Measurements from ENCODE around the gene SIRPB2. TPM values are rescaled to one million over a fixed set of nuclear protein-coding genes. Genes with fewer than 3 reads are reported as not detected.

Gene SIRPB2
- total RNA-seq, 4 donors from 2014 or later: 5.9 to 11.1 (median 8.3) TPM

DNA sequence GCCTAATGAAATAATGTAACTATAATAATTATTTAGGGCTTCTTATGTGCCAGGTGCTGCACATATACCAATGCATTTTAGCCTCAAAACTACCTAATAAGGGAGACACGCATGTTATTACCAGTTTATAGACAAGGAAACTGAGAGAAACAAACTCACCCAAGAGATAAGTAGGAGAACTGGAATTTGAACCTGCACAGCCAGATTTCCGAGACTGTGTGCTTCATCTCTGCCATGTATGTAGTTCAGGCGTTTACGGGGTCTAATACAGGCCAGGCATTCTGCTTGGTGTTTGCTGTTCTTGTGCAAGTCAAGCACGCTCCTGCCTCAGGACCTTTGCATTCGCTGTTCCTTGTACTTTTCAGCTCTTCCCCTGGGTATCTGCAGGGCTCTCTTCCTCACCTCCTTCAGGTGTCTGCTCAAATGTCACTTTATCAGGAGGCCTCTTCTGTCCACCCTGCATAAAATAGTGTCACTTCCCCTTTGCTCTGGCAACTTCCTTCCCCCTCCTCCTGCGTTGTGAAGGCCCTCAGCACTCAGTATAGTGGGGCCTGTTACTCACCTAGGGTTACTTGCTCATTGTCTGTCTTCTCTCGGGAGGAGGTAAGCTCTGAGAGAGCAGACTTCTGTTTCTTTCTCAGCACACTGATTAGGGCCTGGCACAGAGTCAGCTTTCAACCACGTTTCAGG lies 18.5 kb downstream of the SIRPB2 start:
- H3K4me1 ChIP-seq: peaks cover 0 to 11% (median 0%) of the 10 kb centered on the region in 3 donors
- ATAC-seq: no peak
- 79 to 86% methylated on average over 6 to 7 of the region's 9 CpGs for WGBS, 2 donors (ENCODE audit: low coverage in 1 of 2)
- H3K27me3 ChIP-seq: peaks cover 31% of the 10 kb centered on the region
- no peak overlapping the region for H3K4me3 ChIP-seq
- H3K9me3 ChIP-seq: no peaks in the 10 kb centered on the region
- TF ChIP-seq EP300 (IDR thresholded peaks at IDR 0.05) (no peak), POLR2A (IDR thresholded peaks at IDR 0.05) (no peak), POLR2AphosphoS5 (IDR thresholded peaks at IDR 0.05) (no peak)
- TF ChIP-seq, protein P1, sequence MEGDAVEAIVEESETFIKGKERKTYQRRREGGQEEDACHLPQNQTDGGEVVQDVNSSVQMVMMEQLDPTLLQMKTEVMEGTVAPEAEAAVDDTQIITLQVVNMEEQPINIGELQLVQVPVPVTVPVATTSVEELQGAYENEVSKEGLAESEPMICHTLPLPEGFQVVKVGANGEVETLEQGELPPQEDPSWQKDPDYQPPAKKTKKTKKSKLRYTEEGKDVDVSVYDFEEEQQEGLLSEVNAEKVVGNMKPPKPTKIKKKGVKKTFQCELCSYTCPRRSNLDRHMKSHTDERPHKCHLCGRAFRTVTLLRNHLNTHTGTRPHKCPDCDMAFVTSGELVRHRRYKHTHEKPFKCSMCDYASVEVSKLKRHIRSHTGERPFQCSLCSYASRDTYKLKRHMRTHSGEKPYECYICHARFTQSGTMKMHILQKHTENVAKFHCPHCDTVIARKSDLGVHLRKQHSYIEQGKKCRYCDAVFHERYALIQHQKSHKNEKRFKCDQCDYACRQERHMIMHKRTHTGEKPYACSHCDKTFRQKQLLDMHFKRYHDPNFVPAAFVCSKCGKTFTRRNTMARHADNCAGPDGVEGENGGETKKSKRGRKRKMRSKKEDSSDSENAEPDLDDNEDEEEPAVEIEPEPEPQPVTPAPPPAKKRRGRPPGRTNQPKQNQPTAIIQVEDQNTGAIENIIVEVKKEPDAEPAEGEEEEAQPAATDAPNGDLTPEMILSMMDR (IDR thresholded peaks at IDR 0.05): no peak
- H3K36me3 ChIP-seq: no peaks in the 10 kb centered on the region
- H3K27ac ChIP-seq: no peak overlapping the region

DNA sequence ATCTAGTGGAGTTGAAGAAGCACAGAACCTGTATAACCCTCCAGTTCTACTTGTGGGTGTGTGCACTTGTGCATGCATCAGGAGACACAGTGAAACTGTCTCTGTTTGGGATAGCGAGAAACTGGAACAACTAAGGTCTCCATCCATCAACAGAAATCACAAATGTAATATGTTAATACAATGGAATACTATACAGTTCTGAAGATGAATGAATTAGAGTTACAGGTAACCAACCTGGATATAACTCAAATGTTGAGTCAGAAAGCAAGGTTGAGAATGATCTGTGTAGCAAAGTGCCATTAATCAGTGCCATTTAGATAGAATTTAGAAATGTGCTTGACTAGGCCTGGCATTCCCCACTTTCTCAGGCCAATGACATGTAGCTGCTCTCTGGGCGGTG lies 20.0 kb downstream of the SIRPB2 start:
- 100% methylated on average over 1 to 2 of the region's 2 CpGs for WGBS, 2 donors (ENCODE audit: low coverage in 1 of 2)
- peaks cover 27% of the 10 kb centered on the region for H3K27me3 ChIP-seq
- no peak for ATAC-seq
- H3K4me3 ChIP-seq: no peak overlapping the region
- TF ChIP-seq POLR2AphosphoS5 (IDR thresholded peaks at IDR 0.05) (no peak), POLR2A (IDR thresholded peaks at IDR 0.05) (no peak), EP300 (IDR thresholded peaks at IDR 0.05) (no peak)
- TF ChIP-seq, protein P1 (IDR thresholded peaks at IDR 0.05): no peak
- H3K9me3 ChIP-seq: no peaks in the 10 kb centered on the region
- H3K4me1 ChIP-seq: peaks cover 0 to 19% (median 5%) of the 10 kb centered on the region in 3 donors
- H3K27ac ChIP-seq: no peak overlapping the region
- no peaks in the 10 kb centered on the region for H3K36me3 ChIP-seq

DNA sequence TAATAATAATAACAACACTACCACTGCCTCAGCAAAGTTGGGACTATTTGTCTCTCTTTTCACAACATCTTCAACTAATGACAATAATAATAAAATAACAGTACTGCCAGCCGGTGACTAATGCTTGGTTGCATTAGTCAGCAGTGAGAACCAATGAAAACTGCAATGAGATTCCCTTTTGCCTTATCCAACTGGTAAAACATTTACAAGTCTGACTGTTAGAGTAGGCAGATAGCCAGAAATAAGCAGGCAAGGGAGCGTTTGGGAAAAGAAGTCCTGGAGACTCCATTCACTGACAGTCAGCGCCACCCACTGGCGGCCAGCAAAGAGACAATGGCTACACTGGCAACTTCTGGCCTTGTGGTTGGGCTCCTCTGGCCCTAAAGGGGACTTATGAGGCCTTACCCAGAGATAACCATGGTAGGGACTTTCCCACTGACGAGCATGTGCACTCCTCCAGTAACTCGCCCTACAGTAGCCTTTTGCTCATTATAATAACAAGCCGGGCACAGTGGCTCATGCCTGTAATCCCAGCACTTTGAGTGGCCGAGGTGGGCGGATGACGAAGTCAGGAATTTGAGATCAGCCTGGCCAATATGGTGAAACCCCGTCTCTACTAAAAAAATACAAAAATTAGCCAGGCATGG lies 21.2 kb downstream of the SIRPB2 start:
- 13 to 37% methylated on average over 2 to 4 of the region's 11 CpGs for WGBS, 2 donors (ENCODE audit: low coverage in 1 of 2)
- ATAC-seq: peak; percentile 20
- H3K4me3 ChIP-seq: no peak overlapping the region
- H3K9me3 ChIP-seq: no peaks in the 10 kb centered on the region
- H3K36me3 ChIP-seq: no peaks in the 10 kb centered on the region
- TF ChIP-seq, protein P1 (IDR thresholded peaks at IDR 0.05): peak in 3 of 4 experiments; percentile 24 to 56 (median 29)
- no peak for TF ChIP-seq POLR2A (IDR thresholded peaks at IDR 0.05)
- peaks cover 19% of the 10 kb centered on the region for H3K27me3 ChIP-seq
- peaks cover 3 to 31% (median 17%) of the 10 kb centered on the region in 3 donors for H3K4me1 ChIP-seq
- H3K27ac ChIP-seq: no peak overlapping the region

DNA sequence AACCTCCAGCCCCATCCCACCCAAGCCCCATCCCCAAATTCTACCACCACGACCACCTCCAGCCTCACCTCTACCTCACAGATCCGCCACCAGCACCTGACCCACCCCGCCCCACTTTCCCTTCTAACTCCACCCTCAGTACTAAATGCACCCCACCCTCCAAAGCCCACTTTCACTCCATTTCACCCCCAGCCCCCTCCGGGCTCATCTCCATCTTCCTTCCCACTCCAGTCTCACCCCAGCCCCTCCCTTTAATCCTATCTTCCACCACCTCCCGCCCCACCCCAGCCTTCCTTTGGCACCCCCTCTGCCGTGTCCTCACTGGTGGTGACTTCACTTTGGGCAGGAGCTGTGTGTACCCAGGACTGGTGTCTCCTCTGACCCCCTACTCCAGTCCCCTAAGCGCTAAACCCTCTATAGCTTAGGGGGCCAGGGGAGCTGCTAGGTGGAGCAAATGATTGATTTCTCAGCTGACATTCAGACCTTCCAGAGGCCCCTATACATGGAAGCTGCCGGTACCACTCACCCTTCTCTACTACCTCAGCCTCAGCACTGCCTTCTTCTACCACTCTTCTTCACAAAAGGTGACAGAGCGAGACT lies 21.8 kb downstream of the SIRPB2 start:
- Histone ChIP-seq H3K36me3 (peaks cover 0 to under 1% of the 10 kb centered on the region in 2 donors), H3K27ac (no peak overlapping the region), H3K4me1 (peaks cover 3 to 37% (median 22%) of the 10 kb centered on the region in 3 donors), H3K27me3 (peaks cover 19% of the 10 kb centered on the region), H3K4me3 (no peak overlapping the region), H3K9me3 (no peaks in the 10 kb centered on the region)
- ATAC-seq: no peak
- TF ChIP-seq POLR2A (IDR thresholded peaks at IDR 0.05) (no peak), POLR2AphosphoS5 (IDR thresholded peaks at IDR 0.05) (no peak), EP300 (IDR thresholded peaks at IDR 0.05) (no peak)
- TF ChIP-seq, protein P1 (IDR thresholded peaks at IDR 0.05): no peak
- 65 to 81% methylated on average over 6 to 7 of the region's 9 CpGs for WGBS, 2 donors (ENCODE audit: low coverage in 1 of 2)

Measured in gastroesophageal sphincter (tissue), 4 donors.